ENCODE measurements around the gene LIPF.

Gene LIPF

DNA sequence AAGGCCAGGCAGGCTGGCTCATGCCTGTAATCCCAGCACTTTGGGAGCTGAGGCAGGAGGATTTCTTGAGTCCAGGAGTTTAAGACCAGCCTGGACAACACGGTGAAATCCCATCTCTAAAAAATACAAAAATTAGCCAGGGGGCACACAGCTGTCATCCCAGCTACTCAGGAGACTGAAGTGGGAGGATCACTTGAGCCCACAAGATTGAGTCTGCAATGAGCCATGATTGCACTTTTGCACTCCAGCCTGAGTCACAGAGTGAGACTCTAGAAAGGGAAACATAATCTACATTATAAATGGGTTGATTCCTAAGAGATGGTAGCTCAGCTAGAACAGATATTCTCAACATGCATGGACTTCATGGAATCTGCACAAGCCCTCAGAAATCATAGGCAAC is 6.3 kb upstream of the LIPF start:
- H3K9me3 ChIP-seq (ENCODE audit: insufficient read depth, low read length): no peaks in the 10 kb centered on the region
- H3K9me2 ChIP-seq (replicated peaks; ENCODE audit: insufficient read depth, low read length): no peaks in the 10 kb centered on the region
- H4K20me1 ChIP-seq (ENCODE audit: low read depth, low read length): no peaks in the 10 kb centered on the region
- no peak for TF ChIP-seq EZH2phosphoT487 (conservative IDR thresholded peaks at IDR 0.05; ENCODE audit: low read length)
- TF ChIP-seq, protein P1, sequence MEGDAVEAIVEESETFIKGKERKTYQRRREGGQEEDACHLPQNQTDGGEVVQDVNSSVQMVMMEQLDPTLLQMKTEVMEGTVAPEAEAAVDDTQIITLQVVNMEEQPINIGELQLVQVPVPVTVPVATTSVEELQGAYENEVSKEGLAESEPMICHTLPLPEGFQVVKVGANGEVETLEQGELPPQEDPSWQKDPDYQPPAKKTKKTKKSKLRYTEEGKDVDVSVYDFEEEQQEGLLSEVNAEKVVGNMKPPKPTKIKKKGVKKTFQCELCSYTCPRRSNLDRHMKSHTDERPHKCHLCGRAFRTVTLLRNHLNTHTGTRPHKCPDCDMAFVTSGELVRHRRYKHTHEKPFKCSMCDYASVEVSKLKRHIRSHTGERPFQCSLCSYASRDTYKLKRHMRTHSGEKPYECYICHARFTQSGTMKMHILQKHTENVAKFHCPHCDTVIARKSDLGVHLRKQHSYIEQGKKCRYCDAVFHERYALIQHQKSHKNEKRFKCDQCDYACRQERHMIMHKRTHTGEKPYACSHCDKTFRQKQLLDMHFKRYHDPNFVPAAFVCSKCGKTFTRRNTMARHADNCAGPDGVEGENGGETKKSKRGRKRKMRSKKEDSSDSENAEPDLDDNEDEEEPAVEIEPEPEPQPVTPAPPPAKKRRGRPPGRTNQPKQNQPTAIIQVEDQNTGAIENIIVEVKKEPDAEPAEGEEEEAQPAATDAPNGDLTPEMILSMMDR (IDR thresholded peaks at IDR 0.05; ENCODE audit: insufficient read depth, low read length, poor library complexity, severe bottlenecking): no peak
- no peaks in the 10 kb centered on the region for H3K36me3 ChIP-seq (ENCODE audit: low read length)
- H3K27me3 ChIP-seq (ENCODE audit: low read length): no peaks in the 10 kb centered on the region
- no peaks in the 10 kb centered on the region for H3F3A ChIP-seq (ENCODE audit: insufficient read depth)
- H3K4me3 ChIP-seq (ENCODE audit: insufficient read depth, low read length, poor library complexity, severe bottlenecking): no peak overlapping the region
- no peak overlapping the region for H2AFZ ChIP-seq (ENCODE audit: low read depth, low read length, severe bottlenecking)
- no peaks in the 10 kb centered on the region for H3K79me2 ChIP-seq (ENCODE audit: insufficient read depth, low read length)
- no peak overlapping the region for H3K9ac ChIP-seq (ENCODE audit: low read length)
- no peak overlapping the region for H3K4me2 ChIP-seq (ENCODE audit: low read depth, low read length, poor library complexity, severe bottlenecking)
- no peak overlapping the region for H3K27ac ChIP-seq (ENCODE audit: low read depth, low read length)

- no peaks in the 10 kb centered on the region for H3K27me3 ChIP-seq (ENCODE audit: low read length)
- no peak overlapping the region for H3K4me2 ChIP-seq (ENCODE audit: low read depth, low read length, poor library complexity, severe bottlenecking)
- no peak overlapping the region for H3K9ac ChIP-seq (ENCODE audit: low read length)
- no peaks in the 10 kb centered on the region for H3K9me2 ChIP-seq (replicated peaks; ENCODE audit: insufficient read depth, low read length)
- H3K79me2 ChIP-seq (ENCODE audit: insufficient read depth, low read length): no peaks in the 10 kb centered on the region
- TF ChIP-seq EZH2phosphoT487 (conservative IDR thresholded peaks at IDR 0.05; ENCODE audit: low read length): no peak
- TF ChIP-seq, protein P1 (IDR thresholded peaks at IDR 0.05; ENCODE audit: insufficient read depth, low read length, poor library complexity, severe bottlenecking): no peak
- H2AFZ ChIP-seq (ENCODE audit: low read depth, low read length, severe bottlenecking): no peak overlapping the region
- no peaks in the 10 kb centered on the region for H4K20me1 ChIP-seq (ENCODE audit: low read depth, low read length)
- H3K27ac ChIP-seq (ENCODE audit: low read depth, low read length): no peak overlapping the region
- no peak overlapping the region for H3K4me3 ChIP-seq (ENCODE audit: insufficient read depth, low read length, poor library complexity, severe bottlenecking)
- no peaks in the 10 kb centered on the region for H3K36me3 ChIP-seq (ENCODE audit: low read length)
- H3K9me3 ChIP-seq (ENCODE audit: insufficient read depth, low read length): no peaks in the 10 kb centered on the region
- no peaks in the 10 kb centered on the region for H3F3A ChIP-seq (ENCODE audit: insufficient read depth)
Observed at GRCh38 chr10:88659725-88660597, 4.3 kb upstream of the LIPF start.

DNA sequence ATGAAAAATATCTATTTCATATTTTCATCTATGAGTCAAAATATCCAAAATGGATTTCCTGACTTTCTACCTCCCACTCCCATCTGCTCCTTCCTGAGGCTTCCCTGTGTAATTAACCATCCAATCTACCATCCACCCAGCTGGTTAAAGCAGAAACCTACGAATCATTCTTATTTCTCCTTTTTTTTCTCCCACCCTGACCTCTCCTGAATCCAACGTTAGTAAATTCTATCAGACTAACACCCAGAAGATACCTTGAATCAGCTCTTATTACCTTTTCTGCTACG is 3.7 kb upstream of the LIPF start:
- no peak overlapping the region for H3K9ac ChIP-seq (ENCODE audit: low read length)
- H3K9me3 ChIP-seq (ENCODE audit: insufficient read depth, low read length): no peaks in the 10 kb centered on the region
- H3F3A ChIP-seq (ENCODE audit: insufficient read depth): no peaks in the 10 kb centered on the region
- no peak overlapping the region for H2AFZ ChIP-seq (ENCODE audit: low read depth, low read length, severe bottlenecking)
- H3K36me3 ChIP-seq (ENCODE audit: low read length): no peaks in the 10 kb centered on the region
- H3K27ac ChIP-seq (ENCODE audit: low read depth, low read length): no peak overlapping the region
- H4K20me1 ChIP-seq (ENCODE audit: low read depth, low read length): no peaks in the 10 kb centered on the region
- no peak overlapping the region for H3K4me3 ChIP-seq (ENCODE audit: insufficient read depth, low read length, poor library complexity, severe bottlenecking)
- no peaks in the 10 kb centered on the region for H3K9me2 ChIP-seq (replicated peaks; ENCODE audit: insufficient read depth, low read length)
- TF ChIP-seq, protein P1 (IDR thresholded peaks at IDR 0.05; ENCODE audit: insufficient read depth, low read length, poor library complexity, severe bottlenecking): no peak
- TF ChIP-seq EZH2phosphoT487 (conservative IDR thresholded peaks at IDR 0.05; ENCODE audit: low read length): no peak
- H3K4me2 ChIP-seq (ENCODE audit: low read depth, low read length, poor library complexity, severe bottlenecking): no peak overlapping the region
- H3K79me2 ChIP-seq (ENCODE audit: insufficient read depth, low read length): no peaks in the 10 kb centered on the region
- H3K27me3 ChIP-seq (ENCODE audit: low read length): no peaks in the 10 kb centered on the region
